ENCODE measurements around the gene ZSCAN23. TPM values are rescaled to one million over a fixed set of nuclear protein-coding genes. Genes with fewer than 3 reads are reported as not detected.

ZSCAN23 gene
- total and polyA plus RNA-seq, 9 donors: 2.0 to 6.8 (median 4.1) TPM

GRCh38 chr6:28429781-28430180 lies 13.5 kb downstream of the ZSCAN23 start:
- Histone ChIP-seq H3K36me3 (no peaks in the 10 kb centered on the region), H3K4me1 (ENCODE audit: insufficient read depth) (no peaks in the 10 kb centered on the region), H3K27ac (no peak overlapping the region), H3K9me3 (peaks cover 0 to 4% of the 10 kb centered on the region in 2 donors), H3K4me3 (no peak overlapping the region), H3K27me3 (no peaks in the 10 kb centered on the region)
- 92 to 96% (median 92%) methylated on average over 15 to 16 of the region's 16 CpGs for WGBS, 3 donors
- no peak for TF ChIP-seq EP300 (IDR thresholded peaks at IDR 0.05)
- no peak for TF ChIP-seq POLR2A (IDR thresholded peaks at IDR 0.05)
- TF ChIP-seq, protein P1, sequence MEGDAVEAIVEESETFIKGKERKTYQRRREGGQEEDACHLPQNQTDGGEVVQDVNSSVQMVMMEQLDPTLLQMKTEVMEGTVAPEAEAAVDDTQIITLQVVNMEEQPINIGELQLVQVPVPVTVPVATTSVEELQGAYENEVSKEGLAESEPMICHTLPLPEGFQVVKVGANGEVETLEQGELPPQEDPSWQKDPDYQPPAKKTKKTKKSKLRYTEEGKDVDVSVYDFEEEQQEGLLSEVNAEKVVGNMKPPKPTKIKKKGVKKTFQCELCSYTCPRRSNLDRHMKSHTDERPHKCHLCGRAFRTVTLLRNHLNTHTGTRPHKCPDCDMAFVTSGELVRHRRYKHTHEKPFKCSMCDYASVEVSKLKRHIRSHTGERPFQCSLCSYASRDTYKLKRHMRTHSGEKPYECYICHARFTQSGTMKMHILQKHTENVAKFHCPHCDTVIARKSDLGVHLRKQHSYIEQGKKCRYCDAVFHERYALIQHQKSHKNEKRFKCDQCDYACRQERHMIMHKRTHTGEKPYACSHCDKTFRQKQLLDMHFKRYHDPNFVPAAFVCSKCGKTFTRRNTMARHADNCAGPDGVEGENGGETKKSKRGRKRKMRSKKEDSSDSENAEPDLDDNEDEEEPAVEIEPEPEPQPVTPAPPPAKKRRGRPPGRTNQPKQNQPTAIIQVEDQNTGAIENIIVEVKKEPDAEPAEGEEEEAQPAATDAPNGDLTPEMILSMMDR (IDR thresholded peaks at IDR 0.05): no peak
- intact Hi-C loops (cut with DNase I): no loop called here
- no peak for DNase-seq

DNA sequence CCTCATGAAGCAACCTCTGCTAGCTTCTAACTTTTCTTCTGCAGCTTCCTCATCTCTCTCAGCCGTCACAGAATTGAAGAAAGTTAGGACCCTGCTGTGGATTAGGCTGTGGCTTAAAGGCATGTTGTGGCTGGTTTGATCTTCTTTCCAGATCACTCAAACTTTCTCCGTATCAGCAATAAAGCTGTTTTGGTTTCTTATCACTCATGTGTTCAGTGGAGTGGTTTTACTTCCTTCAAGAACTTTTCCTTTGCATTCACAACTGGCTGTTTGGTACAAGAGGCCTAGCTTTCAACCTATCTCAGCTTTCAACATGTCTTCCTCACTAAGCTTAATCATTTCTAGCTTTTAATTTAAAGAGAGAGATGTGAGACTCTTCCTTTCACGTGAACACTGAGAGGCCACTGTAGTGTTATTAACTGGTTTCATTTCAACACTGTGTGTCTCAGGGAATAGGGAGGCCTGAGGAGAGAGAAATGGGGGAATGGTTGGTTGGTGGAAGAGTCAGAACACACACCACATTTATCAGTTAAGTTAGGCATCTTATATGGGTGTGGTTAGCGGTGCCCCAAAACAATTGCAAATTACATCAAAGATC lies 17.2 kb downstream of the ZSCAN23 start:
- no peak for TF ChIP-seq POLR2A (IDR thresholded peaks at IDR 0.05)
- TF ChIP-seq, protein P1 (IDR thresholded peaks at IDR 0.05): no peak
- no peak for TF ChIP-seq EP300 (IDR thresholded peaks at IDR 0.05)
- intact Hi-C loops (cut with DNase I): no loop called here
- Histone ChIP-seq H3K4me1 (ENCODE audit: insufficient read depth) (no peaks in the 10 kb centered on the region), H3K4me3 (no peak overlapping the region), H3K27ac (no peak overlapping the region), H3K27me3 (no peaks in the 10 kb centered on the region), H3K36me3 (no peaks in the 10 kb centered on the region), H3K9me3 (peaks cover 0 to 4% of the 10 kb centered on the region in 2 donors)
- no peak for DNase-seq
- 96% methylated on average over 4 of the region's 4 CpGs for WGBS, 3 donors

GRCh38 chr6:28424163-28424562 lies 19.1 kb downstream of the ZSCAN23 start:
- no peak overlapping the region for H3K4me3 ChIP-seq
- intact Hi-C loops (cut with DNase I): no loop called here
- TF ChIP-seq, protein P1 (IDR thresholded peaks at IDR 0.05): no peak
- TF ChIP-seq EP300 (IDR thresholded peaks at IDR 0.05): no peak
- no peak for TF ChIP-seq POLR2A (IDR thresholded peaks at IDR 0.05)
- DNase-seq: no peak
- H3K27me3 ChIP-seq: no peaks in the 10 kb centered on the region
- no peaks in the 10 kb centered on the region for H3K4me1 ChIP-seq (ENCODE audit: insufficient read depth)
- H3K9me3 ChIP-seq: peaks cover 0 to 4% of the 10 kb centered on the region in 2 donors
- no peak overlapping the region for H3K27ac ChIP-seq
- H3K36me3 ChIP-seq: no peaks in the 10 kb centered on the region

DNA sequence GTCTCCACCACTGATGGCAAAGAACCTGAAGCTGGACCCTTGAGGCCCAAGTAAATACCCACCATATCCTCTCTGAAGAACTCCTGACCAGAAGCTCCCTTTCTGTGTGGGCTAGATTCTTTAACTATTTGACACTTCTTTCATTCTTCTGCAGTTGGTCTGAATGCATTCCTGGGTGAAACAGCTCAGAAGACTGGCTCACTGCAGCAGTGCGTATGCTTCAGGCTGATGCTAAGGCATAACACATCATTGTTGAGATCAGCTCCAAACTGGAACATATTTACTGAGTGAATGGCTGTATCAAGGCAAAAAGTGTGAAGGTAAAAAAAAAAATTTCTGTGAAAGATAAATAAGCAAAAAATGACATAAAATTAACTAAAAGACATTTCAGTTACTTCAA lies 19.7 kb downstream of the ZSCAN23 start:
- TF ChIP-seq EP300 (IDR thresholded peaks at IDR 0.05) (no peak), POLR2A (IDR thresholded peaks at IDR 0.05) (no peak)
- TF ChIP-seq, protein P1 (IDR thresholded peaks at IDR 0.05): no peak
- Histone ChIP-seq H3K4me3 (no peak overlapping the region), H3K4me1 (ENCODE audit: insufficient read depth) (no peaks in the 10 kb centered on the region), H3K36me3 (no peaks in the 10 kb centered on the region), H3K27me3 (no peaks in the 10 kb centered on the region), H3K27ac (no peak overlapping the region), H3K9me3 (peaks cover 0 to 4% of the 10 kb centered on the region in 2 donors)
- 95 to 100% (median 97%) methylated on average over 1 of the region's 1 CpG for WGBS, 3 donors
- no peak for DNase-seq
- intact Hi-C loops (cut with DNase I): no loop called here
